ENCODE measurements around the gene SCARB1. TPM values are rescaled to one million over a fixed set of nuclear protein-coding genes. Genes with fewer than 3 reads are reported as not detected.
A peak's percentile ranks its signal among the peaks of the same experiment; 100 is the strongest.

The SCARB1 gene
- total and polyA plus RNA-seq, 9 of the 15 experiments (the other 6 are each of a cell fraction or from before 2014, with no cell fraction given), result 0.56 to 157 (median 52.8) TPM

GRCh38 chr12:124835656-124836410 lies 27.8 kb downstream of the SCARB1 start:
- Histone ChIP-seq H3K9me3 (replicated peaks; ENCODE audit: control insufficient read depth, insufficient read depth, low read depth, low read length) (no peaks in the 10 kb centered on the region), H3K27ac (ENCODE audit: extremely low read depth, low read depth, low read length) (no peak overlapping the region), H3K4me3 (no peak overlapping the region), H3K79me2 (ENCODE audit: control insufficient read depth, insufficient read depth, low read length) (peaks cover 74% of the 10 kb centered on the region), H3K9ac (ENCODE audit: insufficient read depth in 1 of 2, low read depth in 2 of 2, low read length in 2 of 2) (peak overlapping the region in 1 of 2 experiments; percentile 71; a peak in 1 of 4 replicates), H3K9me1 (ENCODE audit: control insufficient read depth, insufficient read depth, low read length) (peaks cover 8% of the 10 kb centered on the region), H3K27me3 (ENCODE audit: control insufficient read depth in 2 of 2, insufficient read depth in 2 of 2, low read length in 2 of 2) (no peaks in the 10 kb centered on the region), H3K4me2 (ENCODE audit: insufficient read depth, low read length) (no peak overlapping the region), H3K4me1 (replicated peaks in 1 of 2; ENCODE audit: control insufficient read depth in 2 of 2, insufficient read depth in 2 of 2, low read length in 2 of 2) (peaks cover 0 to 18% of the 10 kb centered on the region in 2 experiments; a peak in 3 of 5 replicates), H3K36me3 (ENCODE audit: control insufficient read depth, insufficient read depth, low read length) (peaks cover 51% of the 10 kb centered on the region; the same call in 2 of the 3 replicates), H4K20me1 (replicated peaks; ENCODE audit: control insufficient read depth, insufficient read depth, low read length) (no peaks in the 10 kb centered on the region), H2AFZ (ENCODE audit: low read depth, low read length) (no peak overlapping the region)
- no peak for FAIRE-seq
- CTCF ChIA-PET (ENCODE audit: low intra/inter-chr PET ratio), result no interaction called here
- no peak for ATAC-seq
- no TSS peak for BruUV-seq (replicated peaks)
- POLR2A ChIA-PET, result interaction anchor here (1.0 to 1.1 kb wide), 2 partner anchors 11 to 75 kb away, joined by 3 to 4 read pairs; no protein-coding TSS in a partner anchor
- WGBS (ENCODE audit: insufficient coverage, low coverage, missing lambda C conversion rate), result 80% methylated on average over 17 of the region's 17 CpGs
- intact Hi-C loops (cut with micrococcal nuclease), result no loop called here
- TF ChIP-seq ELK3 (CRISPR knock-in tag; IDR thresholded peaks at IDR 0.05) (no peak), ZNF24 (IDR thresholded peaks at IDR 0.05) (peak; percentile 85)
- in situ Hi-C loops (cut with MboI), result no loop called here
- no peak for DNase-seq (ENCODE audit: extremely low read depth in 1 of 4, low spot score in 3 of 4)

GRCh38 chr12:124834822-124835221 lies 28.8 kb downstream of the SCARB1 start:
- ChIA-PET POLR2A (no interaction called here), CTCF (ENCODE audit: low intra/inter-chr PET ratio) (no interaction called here)
- TF ChIP-seq HIVEP1 (CRISPR knock-in tag; IDR thresholded peaks at IDR 0.05) (no peak), ERF (CRISPR knock-in tag; IDR thresholded peaks at IDR 0.05) (no peak), PRDM10 (IDR thresholded peaks at IDR 0.05; ENCODE audit: partially characterized antibody) (no peak)

More at GRCh38 chr12:124834822-124835221, 28.8 kb downstream of the SCARB1 start:
- no TSS peak for BruUV-seq (replicated peaks)
- Histone ChIP-seq H3K9ac (ENCODE audit: insufficient read depth in 1 of 2, low read depth in 2 of 2, low read length in 2 of 2) (peak overlapping the region in 1 of 2 experiments; percentile 58; a peak in 1 of 4 replicates), H2AFZ (ENCODE audit: low read depth, low read length) (no peak overlapping the region), H3K4me1 (replicated peaks in 1 of 2; ENCODE audit: control insufficient read depth in 2 of 2, insufficient read depth in 2 of 2, low read length in 2 of 2) (peaks cover 4 to 18% of the 10 kb centered on the region in 2 experiments; a peak in 3 of 5 replicates), H3K36me3 (ENCODE audit: control insufficient read depth, insufficient read depth, low read length) (peaks cover 51% of the 10 kb centered on the region; the same call in 2 of the 3 replicates), H3K4me3 (no peak overlapping the region), H3K4me2 (ENCODE audit: insufficient read depth, low read length) (no peak overlapping the region), H3K9me1 (ENCODE audit: control insufficient read depth, insufficient read depth, low read length) (peaks cover 8% of the 10 kb centered on the region), H3K9me3 (replicated peaks; ENCODE audit: control insufficient read depth, insufficient read depth, low read depth, low read length) (peaks cover 4% of the 10 kb centered on the region; the same call in 1 of the 2 replicates), H3K79me2 (ENCODE audit: control insufficient read depth, insufficient read depth, low read length) (peaks cover 77% of the 10 kb centered on the region), H4K20me1 (replicated peaks; ENCODE audit: control insufficient read depth, insufficient read depth, low read length) (no peaks in the 10 kb centered on the region), H3K27ac (ENCODE audit: extremely low read depth, low read depth, low read length) (no peak overlapping the region), H3K27me3 (ENCODE audit: control insufficient read depth in 2 of 2, insufficient read depth in 2 of 2, low read length in 2 of 2) (no peaks in the 10 kb centered on the region)
- in situ Hi-C loops (cut with MboI) (no loop called here), intact Hi-C loops (cut with micrococcal nuclease) (no loop called here)
- FAIRE-seq, result no peak
- 82% methylated on average over 9 of the region's 9 CpGs for WGBS (ENCODE audit: insufficient coverage, low coverage, missing lambda C conversion rate)
- DNase-seq (ENCODE audit: extremely low read depth in 1 of 4, low spot score in 3 of 4), result no peak
- no peak for ATAC-seq
